ENCODE measurements around the gene TIMM44. TPM values are rescaled to one million over a fixed set of nuclear protein-coding genes. Genes with fewer than 3 reads are reported as not detected.

Gene TIMM44
- total RNA-seq, 2 donors from 2014 or later: 20.5 to 73.8 TPM

DNA sequence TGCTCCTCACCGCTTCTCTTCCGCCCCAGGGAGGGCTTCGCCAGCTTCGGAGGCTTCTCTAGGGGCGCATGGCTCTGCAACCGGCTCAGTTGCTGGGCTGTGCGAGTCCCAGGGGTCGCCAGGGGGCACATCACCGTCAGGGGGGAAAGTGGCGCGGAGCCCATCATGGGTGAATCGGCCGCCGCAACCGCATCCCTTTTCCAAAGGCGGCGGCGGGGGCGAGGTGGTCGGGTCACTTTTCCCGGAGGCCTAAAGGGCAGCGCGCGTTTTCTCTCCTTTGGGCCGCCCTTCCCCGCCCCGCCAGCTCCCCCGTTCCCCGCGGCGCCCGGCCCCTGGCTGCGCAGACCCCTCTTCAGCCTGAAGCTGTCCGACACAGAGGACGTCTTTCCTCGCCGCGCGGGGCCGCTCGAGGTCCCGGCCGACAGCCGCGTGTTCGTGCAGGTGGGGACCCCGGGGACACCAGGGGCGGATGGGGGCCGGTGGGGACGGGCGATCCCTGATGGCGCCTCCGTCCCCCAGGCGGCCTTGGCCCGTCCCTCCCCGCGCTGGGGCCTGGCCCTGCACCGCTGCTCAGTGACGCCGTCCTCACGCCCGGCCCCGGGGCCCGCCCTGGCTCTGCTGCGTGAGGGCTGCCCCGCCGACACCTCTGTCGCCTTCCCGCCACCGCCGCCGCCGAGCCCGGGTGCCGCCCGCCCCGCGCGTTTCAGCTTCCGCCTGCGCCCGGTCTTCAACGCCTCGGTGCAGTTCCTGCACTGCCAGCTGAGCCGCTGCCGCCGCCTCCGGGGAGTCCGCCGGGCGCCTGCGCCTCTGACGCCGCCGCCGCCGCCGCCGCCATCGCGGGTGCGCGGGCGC lies 27.1 kb downstream of the TIMM44 start:
- H3K4me1 ChIP-seq: peaks cover 51% of the 10 kb centered on the region
- H3K27ac ChIP-seq: no peak overlapping the region

GRCh38 chr19:7915250-7916102 lies 28.0 kb downstream of the TIMM44 start:
- H3K27ac ChIP-seq: no peak overlapping the region
- peak in 1 of 4 donors; percentile 10 for DNase-seq
- H3K4me1 ChIP-seq: peaks cover 45% of the 10 kb centered on the region
- no peak for TF ChIP-seq POLR2A (IDR thresholded peaks at IDR 0.05)
- TF ChIP-seq, protein P1, sequence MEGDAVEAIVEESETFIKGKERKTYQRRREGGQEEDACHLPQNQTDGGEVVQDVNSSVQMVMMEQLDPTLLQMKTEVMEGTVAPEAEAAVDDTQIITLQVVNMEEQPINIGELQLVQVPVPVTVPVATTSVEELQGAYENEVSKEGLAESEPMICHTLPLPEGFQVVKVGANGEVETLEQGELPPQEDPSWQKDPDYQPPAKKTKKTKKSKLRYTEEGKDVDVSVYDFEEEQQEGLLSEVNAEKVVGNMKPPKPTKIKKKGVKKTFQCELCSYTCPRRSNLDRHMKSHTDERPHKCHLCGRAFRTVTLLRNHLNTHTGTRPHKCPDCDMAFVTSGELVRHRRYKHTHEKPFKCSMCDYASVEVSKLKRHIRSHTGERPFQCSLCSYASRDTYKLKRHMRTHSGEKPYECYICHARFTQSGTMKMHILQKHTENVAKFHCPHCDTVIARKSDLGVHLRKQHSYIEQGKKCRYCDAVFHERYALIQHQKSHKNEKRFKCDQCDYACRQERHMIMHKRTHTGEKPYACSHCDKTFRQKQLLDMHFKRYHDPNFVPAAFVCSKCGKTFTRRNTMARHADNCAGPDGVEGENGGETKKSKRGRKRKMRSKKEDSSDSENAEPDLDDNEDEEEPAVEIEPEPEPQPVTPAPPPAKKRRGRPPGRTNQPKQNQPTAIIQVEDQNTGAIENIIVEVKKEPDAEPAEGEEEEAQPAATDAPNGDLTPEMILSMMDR (IDR thresholded peaks at IDR 0.05): no peak
- intact Hi-C loops (cut with DNase I): no loop called here
- no peak for ATAC-seq
- H3K36me3 ChIP-seq (replicated peaks in 1 of 2; ENCODE audit: insufficient read depth in 1 of 2, low read depth in 2 of 2): peaks cover 22 to 23% of the 10 kb centered on the region in 2 donors
- H3K9me3 ChIP-seq: no peaks in the 10 kb centered on the region
- H3K4me3 ChIP-seq: no peak overlapping the region
- H3K27me3 ChIP-seq: peaks cover 0 to 18% of the 10 kb centered on the region in 2 donors
- 37 to 39% methylated on average over 18 to 24 of the region's 24 CpGs for WGBS, 2 donors

More for the DNA sequence above, 27.1 kb downstream of the TIMM44 start:
- no peak overlapping the region for H3K4me3 ChIP-seq
- 0 to 1% methylated on average over 2 to 102 of the region's 104 CpGs for WGBS, 2 donors
- TF ChIP-seq, protein P1 (IDR thresholded peaks at IDR 0.05): no peak
- TF ChIP-seq POLR2A (IDR thresholded peaks at IDR 0.05): no peak
- no peak for ATAC-seq
- H3K36me3 ChIP-seq (replicated peaks in 1 of 2; ENCODE audit: insufficient read depth in 1 of 2, low read depth in 2 of 2): peaks cover 15% of the 10 kb centered on the region in 2 donors
- DNase-seq: peak in 1 of 4 donors; percentile 38
- intact Hi-C loops (cut with DNase I): no loop called here
- H3K9me3 ChIP-seq: no peaks in the 10 kb centered on the region
- peaks cover 0 to 18% of the 10 kb centered on the region in 2 donors for H3K27me3 ChIP-seq

GRCh38 chr19:7914598-7915045 lies 28.8 kb downstream of the TIMM44 start, which contains the start of gene TGFBR3L:
TGFBR3L (plus strand) TSS chr19:7914830.
- intact Hi-C loops (cut with DNase I): no loop called here
- Histone ChIP-seq H3K27ac (no peak within 1 kb of the TSS), H3K36me3 (replicated peaks in 1 of 2; ENCODE audit: insufficient read depth in 1 of 2, low read depth in 2 of 2) (peaks cover 25 to 27% of the 10 kb centered on the region in 2 donors), H3K27me3 (peaks cover 0 to 18% of the 10 kb centered on the region in 2 donors), H3K9me3 (no peaks in the 10 kb centered on the region), H3K4me3 (no peak within 1 kb of the TSS), H3K4me1 (peaks cover 41% of the 10 kb centered on the region)
- no peak for ATAC-seq
- no peak for TF ChIP-seq POLR2A (IDR thresholded peaks at IDR 0.05)
- TF ChIP-seq, protein P1 (IDR thresholded peaks at IDR 0.05): no peak
- 38% methylated on average over 11 to 12 of the region's 12 CpGs for WGBS, 2 donors
- DNase-seq: peak in 1 of 4 donors; percentile 25

- Histone ChIP-seq H3K27ac (no peak overlapping the region), H3K4me1 (peaks cover 36% of the 10 kb centered on the region), H3K9me3 (no peaks in the 10 kb centered on the region), H3K4me3 (no peak overlapping the region), H3K36me3 (replicated peaks in 1 of 2; ENCODE audit: insufficient read depth in 1 of 2, low read depth in 2 of 2) (peaks cover 25 to 27% of the 10 kb centered on the region in 2 donors), H3K27me3 (peaks cover 0 to 18% of the 10 kb centered on the region in 2 donors)
- TF ChIP-seq, protein P1 (IDR thresholded peaks at IDR 0.05): no peak
- TF ChIP-seq POLR2A (IDR thresholded peaks at IDR 0.05): no peak
- ATAC-seq (no peak), DNase-seq (no peak)
- 48 to 54% methylated on average over 9 to 11 of the region's 12 CpGs for WGBS, 2 donors
- intact Hi-C loops (cut with DNase I): no loop called here
These were observed 29.4 kb downstream of the TIMM44 start for GRCh38 chr19:7914099-7914498.
